Mammary epithelial cell (primary cell): Measurements from ENCODE around the gene PNN.
"Not testable (repeated sequence)": the region's sequence is repeated elsewhere in the genome, so short reads cannot be mapped to it uniquely, and the experiment has no call there.

Source experiments
- EZH2 ChIP-seq: IDR thresholded peaks from 2 replicates; pipeline ENCODE4 v1.6.1; 2012; ENCODE audit warnings: low read length, inconsistent platforms, borderline replicate concordance
- TF ChIP-seq, protein P1 (sequence below), 2 donors: IDR thresholded peaks in 1 of 2; conservative IDR thresholded peaks in 1 of 2; 2 replicates each; pipeline ENCODE4 v1.5.1; 2011 to 2012; ENCODE audit warnings: inconsistent platforms in 2 of 2, low read length in 2 of 2, mild to moderate bottlenecking in 2 of 2, control low read depth in 1 of 2, low read depth in 1 of 2; ENCODE audit not compliant: insufficient read depth in 1 of 2; ENCODE audit errors: extremely low read depth in 1 of 2

GRCh38 chr14:39167797-39168320 lies 7.2 kb upstream of the PNN start:
- TF ChIP-seq, protein P1, sequence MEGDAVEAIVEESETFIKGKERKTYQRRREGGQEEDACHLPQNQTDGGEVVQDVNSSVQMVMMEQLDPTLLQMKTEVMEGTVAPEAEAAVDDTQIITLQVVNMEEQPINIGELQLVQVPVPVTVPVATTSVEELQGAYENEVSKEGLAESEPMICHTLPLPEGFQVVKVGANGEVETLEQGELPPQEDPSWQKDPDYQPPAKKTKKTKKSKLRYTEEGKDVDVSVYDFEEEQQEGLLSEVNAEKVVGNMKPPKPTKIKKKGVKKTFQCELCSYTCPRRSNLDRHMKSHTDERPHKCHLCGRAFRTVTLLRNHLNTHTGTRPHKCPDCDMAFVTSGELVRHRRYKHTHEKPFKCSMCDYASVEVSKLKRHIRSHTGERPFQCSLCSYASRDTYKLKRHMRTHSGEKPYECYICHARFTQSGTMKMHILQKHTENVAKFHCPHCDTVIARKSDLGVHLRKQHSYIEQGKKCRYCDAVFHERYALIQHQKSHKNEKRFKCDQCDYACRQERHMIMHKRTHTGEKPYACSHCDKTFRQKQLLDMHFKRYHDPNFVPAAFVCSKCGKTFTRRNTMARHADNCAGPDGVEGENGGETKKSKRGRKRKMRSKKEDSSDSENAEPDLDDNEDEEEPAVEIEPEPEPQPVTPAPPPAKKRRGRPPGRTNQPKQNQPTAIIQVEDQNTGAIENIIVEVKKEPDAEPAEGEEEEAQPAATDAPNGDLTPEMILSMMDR (conservative IDR thresholded peaks at IDR 0.05 in 1 of 2, IDR thresholded peaks at IDR 0.05 in 1 of 2; ENCODE audit: extremely low read depth in 1 of 2, insufficient read depth in 1 of 2, low read depth in 1 of 2, low read length in 2 of 2) = not testable (repeated sequence)
- not testable (repeated sequence) for TF ChIP-seq EZH2
